H9 (cell line): Measurements from ENCODE around the gene SLCO3A1. TPM values are rescaled to one million over a fixed set of nuclear protein-coding genes. Genes with fewer than 3 reads are reported as not detected.
A peak's percentile ranks its signal among the peaks of the same experiment; 100 is the strongest.

Experiments used
- DNase-seq: peaks from one replicate; pipeline ENCODE4 v3.0.0-alpha.2; 2017
- H2AFZ ChIP-seq: one replicate; pipeline ENCODE4 v1.6.1; 2013; ENCODE audit warnings: mild to moderate bottlenecking, low read length, control low read depth, moderate library complexity
- H2AK5ac ChIP-seq: 2 replicates; pipeline ENCODE4 v1.6.1; 2013; ENCODE audit warnings: low read length, control low read depth, mixed read lengths; ENCODE audit not compliant: insufficient read length
- H2BK120ac ChIP-seq: one replicate; pipeline ENCODE4 v1.6.1; 2013; ENCODE audit warnings: low read depth, mild to moderate bottlenecking, low read length, control low read depth, inconsistent platforms; ENCODE audit not compliant: poor library complexity, severe bottlenecking
- H2BK12ac ChIP-seq: 2 replicates; pipeline ENCODE4 v1.6.1; 2013; ENCODE audit warnings: low read length, control low read depth, mixed read lengths, low read depth; ENCODE audit not compliant: insufficient read length
- H2BK15ac ChIP-seq: 2 replicates; pipeline ENCODE4 v1.6.1; 2013; ENCODE audit warnings: low read depth, low read length, control low read depth
- H2BK20ac ChIP-seq: one replicate; pipeline ENCODE4 v1.6.1; 2013; ENCODE audit warnings: low read depth, mild to moderate bottlenecking, low read length, control low read depth, inconsistent platforms; ENCODE audit not compliant: poor library complexity, severe bottlenecking
- H2BK5ac ChIP-seq: 2 replicates; pipeline ENCODE4 v1.6.1; 2013; ENCODE audit warnings: low read length, control low read depth, mixed read lengths; ENCODE audit not compliant: insufficient read length
- H3K14ac ChIP-seq: 2 replicates; pipeline ENCODE4 v1.6.1; 2013; ENCODE audit warnings: low read length, control low read depth; ENCODE audit not compliant: insufficient read depth
- H3K18ac ChIP-seq: 2 replicates; pipeline ENCODE4 v1.6.1; 2013; ENCODE audit warnings: low read depth, mild to moderate bottlenecking, mixed read lengths, low read length, control low read depth; ENCODE audit not compliant: insufficient read length
- H3K23ac ChIP-seq: 2 replicates; pipeline ENCODE4 v1.6.1; 2013; ENCODE audit warnings: low read length, control low read depth, mixed read lengths, low read depth; ENCODE audit not compliant: insufficient read length
- H3K23me2 ChIP-seq: 2 replicates; pipeline ENCODE4 v1.6.1; 2013; ENCODE audit warnings: low read depth, mild to moderate bottlenecking, mixed read lengths, low read length, control low read depth; ENCODE audit not compliant: insufficient read length, poor library complexity, severe bottlenecking
- H3K27ac ChIP-seq: 2 replicates; pipeline ENCODE4 v1.5.1; 2013; ENCODE audit warnings: low read length, control low read depth, mixed read lengths, low read depth; ENCODE audit not compliant: insufficient read length
- H3K27me3 ChIP-seq: 2 replicates; pipeline ENCODE4 v1.6.1; 2013; ENCODE audit warnings: low read length, control low read depth, inconsistent platforms; ENCODE audit not compliant: insufficient read depth
- H3K4ac ChIP-seq: 2 replicates; pipeline ENCODE4 v1.6.1; 2013; ENCODE audit warnings: low read depth, mild to moderate bottlenecking, control low read depth, inconsistent platforms, low read length, moderate library complexity
- H3K4me1 ChIP-seq: 2 replicates; pipeline ENCODE4 v1.6.1; 2013; ENCODE audit warnings: low read length, control low read depth, inconsistent platforms; ENCODE audit not compliant: insufficient read depth
- H3K4me2 ChIP-seq: 2 replicates; pipeline ENCODE4 v1.6.1; 2013; ENCODE audit warnings: low read length, control low read depth, mixed read lengths; ENCODE audit not compliant: insufficient read length, insufficient read depth
- H3K56ac ChIP-seq: 2 replicates; pipeline ENCODE4 v1.6.1; 2013; ENCODE audit warnings: low read depth, mild to moderate bottlenecking, mixed read lengths, low read length, control low read depth; ENCODE audit not compliant: insufficient read length
- H3K79me1 ChIP-seq: 2 replicates; pipeline ENCODE4 v1.6.1; 2013; ENCODE audit warnings: low read depth, mild to moderate bottlenecking, moderate library complexity, low read length, control low read depth, inconsistent platforms; ENCODE audit not compliant: insufficient read depth, poor library complexity, severe bottlenecking
- H3K79me2 ChIP-seq: 2 replicates; pipeline ENCODE4 v1.6.1; 2013; ENCODE audit warnings: low read length, control low read depth, inconsistent platforms; ENCODE audit not compliant: insufficient read depth
- H3K9ac ChIP-seq: 2 replicates; pipeline ENCODE4 v1.6.1; 2013; ENCODE audit warnings: low read length, control low read depth, mixed read lengths; ENCODE audit not compliant: insufficient read length; ENCODE audit errors: extremely low read depth
- H3K9me3 ChIP-seq: one replicate; pipeline ENCODE4 v1.6.1; 2013; ENCODE audit warnings: low read depth, low read length, inconsistent platforms; ENCODE audit not compliant: control insufficient read depth
- H3T11ph ChIP-seq: one replicate; pipeline ENCODE4 v1.6.1; 2013; ENCODE audit warnings: mild to moderate bottlenecking, low read length, control low read depth, inconsistent platforms
- H4K20me1 ChIP-seq: one replicate; pipeline ENCODE4 v1.6.1; 2013; ENCODE audit not compliant: control insufficient read depth, insufficient read length, insufficient read depth
- H4K5ac ChIP-seq: 2 replicates; pipeline ENCODE4 v1.6.1; 2013; ENCODE audit warnings: low read depth, mild to moderate bottlenecking, mixed read lengths, low read length, control low read depth; ENCODE audit not compliant: insufficient read length
- H4K8ac ChIP-seq: replicated peaks from 2 replicates; pipeline ENCODE4 v1.6.1; 2013; ENCODE audit warnings: low read length, control low read depth, mixed read lengths, low read depth; ENCODE audit not compliant: insufficient read length
- H4K91ac ChIP-seq: 2 replicates; pipeline ENCODE4 v1.6.1; 2013; ENCODE audit warnings: low read depth, mild to moderate bottlenecking, moderate library complexity, mixed read lengths, low read length, control low read depth; ENCODE audit not compliant: insufficient read length
- H3K27ac Mint-ChIP-seq, 3 experiments: 2 replicates in 2 of 3; 3 replicates in 1 of 3; pipeline ENCODE4 v1.8.0; 2020 to 2021; ENCODE audit warnings: mixed read lengths in 3 of 3, mild to moderate bottlenecking in 1 of 3, moderate library complexity in 1 of 3
- H3K27me3 Mint-ChIP-seq: 2 replicates; pipeline ENCODE4 v1.8.0; 2021; ENCODE audit warnings: low read depth, mild to moderate bottlenecking, moderate library complexity, mixed read lengths
- H3K36me3 Mint-ChIP-seq, 3 experiments: 2 replicates in 2 of 3; 3 replicates in 1 of 3; pipeline ENCODE4 v1.8.0; 2020 to 2021; ENCODE audit warnings: low read depth in 3 of 3, mixed read lengths in 3 of 3; ENCODE audit not compliant: insufficient read depth in 1 of 3
- H3K4me1 Mint-ChIP-seq, 2 experiments: 2 replicates each; pipeline ENCODE4 v1.8.0; 2020; ENCODE audit warnings: mixed read lengths in 2 of 2
- H3K4me3 Mint-ChIP-seq, 2 experiments: 2 replicates in 1 of 2; 3 replicates in 1 of 2; pipeline ENCODE4 v1.8.0; 2020 to 2021; ENCODE audit warnings: mild to moderate bottlenecking in 2 of 2, mixed read lengths in 2 of 2, moderate library complexity in 1 of 2
- H3K9me3 Mint-ChIP-seq, 2 experiments: 2 replicates in 1 of 2; 3 replicates in 1 of 2; pipeline ENCODE4 v1.8.0; 2020; ENCODE audit warnings: mild to moderate bottlenecking in 2 of 2, mixed read lengths in 2 of 2, moderate library complexity in 1 of 2
- CTCF ChIP-seq: fragments of 200-600 bp; sonication (generic); conservative IDR thresholded peaks from 3 replicates; pipeline ENCODE4 v1.8.0; 2021; ENCODE audit warnings: antibody characterized with exemption, mild to moderate bottlenecking
- WGBS: extraction: QIAGEN DNeasy Blood & Tissue Kit; methylation state at CpG from one replicate; pipeline ENCODE4 v1.1.7; 2013; ENCODE audit warnings: missing lambda C conversion rate, low lambda C conversion rate, mixed read lengths; ENCODE audit not compliant: insufficient read length; ENCODE audit errors: extremely low coverage; 5-methylcytosine and 5-hydroxymethylcytosine counted together
- total RNA-seq: library from RNA; stranded (reverse); gene quantifications from 2 replicates; pipeline ENCODE4 v1.2.1, GENCODE V29; 2021

The SLCO3A1 gene
- total RNA-seq, 1 experiment from 2014 or later = 9.4 TPM

DNA sequence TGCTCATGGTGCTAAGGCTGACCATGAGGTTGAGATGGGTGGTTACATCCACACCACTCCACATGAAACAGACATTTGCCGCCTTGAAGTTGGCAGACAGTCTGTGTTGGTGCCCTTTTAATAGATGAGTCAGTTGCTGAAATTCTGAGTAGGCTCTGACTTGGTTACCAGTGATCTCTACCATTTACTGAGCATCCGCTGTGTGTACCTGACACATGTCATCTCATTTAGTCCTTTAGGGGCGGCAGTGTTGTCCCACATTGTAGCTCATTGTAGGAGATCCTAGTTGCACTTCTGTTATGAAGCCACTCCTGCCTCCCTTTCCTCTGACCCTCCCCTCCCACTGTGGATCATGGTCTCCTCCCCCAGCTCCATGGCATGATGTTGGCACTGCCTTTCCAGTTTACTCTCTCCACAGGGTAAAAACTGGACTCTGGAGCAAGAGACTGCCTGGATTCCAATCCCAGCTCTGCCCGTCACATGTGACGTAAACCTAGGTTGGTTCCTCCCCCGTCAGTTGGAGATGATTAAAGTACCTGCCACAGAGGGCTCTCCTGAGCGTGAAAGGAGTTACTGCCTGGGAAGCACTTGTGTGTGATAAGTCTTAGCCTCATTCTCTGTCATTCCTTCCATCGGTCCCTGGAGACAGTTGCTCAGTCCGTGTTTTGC is 21.6 kb downstream of the SLCO3A1 start:
- peaks cover 2% of the 10 kb centered on the region; the same call in 1 of the 2 replicates for H3K79me2 ChIP-seq
- no peak overlapping the region for H3K27ac ChIP-seq
- no peak for DNase-seq
- H2BK12ac ChIP-seq = no peak overlapping the region
- no peak overlapping the region for H4K91ac ChIP-seq
- H3K14ac ChIP-seq = no peak overlapping the region
- no peaks in the 10 kb centered on the region for H3K9me3 ChIP-seq
- no peak overlapping the region for H2BK5ac ChIP-seq
- H3K79me1 ChIP-seq = no peaks in the 10 kb centered on the region
- 0 out of 3 replicates have a peak, but pooled peaks have one; percentile 15 for TF ChIP-seq CTCF
- H4K8ac ChIP-seq = no peak overlapping the region
- Mint-ChIP-seq H3K9me3 (peaks cover 0 to 5% of the 10 kb centered on the region in 2 experiments; a peak in 3 of 5 replicates), H3K4me3 (no peak overlapping the region), H3K27ac (peak overlapping the region in 1 of 3 experiments; percentile 74; a peak in 1 of 7 replicates), H3K27me3 (no peaks in the 10 kb centered on the region), H3K4me1 (peaks cover 5 to 9% of the 10 kb centered on the region in 2 experiments), H3K36me3 (peaks cover 0 to 11% (median 0%) of the 10 kb centered on the region in 3 experiments; a peak in 3 of 7 replicates)
- no peak overlapping the region for H3K9ac ChIP-seq
- H3T11ph ChIP-seq = no peak overlapping the region
- WGBS = no CpG with 5 or more reads among the region's 9 CpGs
- no peak overlapping the region for H3K56ac ChIP-seq
- H3K4ac ChIP-seq = no peak overlapping the region
- peaks cover 2% of the 10 kb centered on the region; the same call in 1 of the 2 replicates for H3K4me1 ChIP-seq
- H2AK5ac ChIP-seq = no peak overlapping the region
- no peak overlapping the region for H2BK120ac ChIP-seq
- no peak overlapping the region for H2BK20ac ChIP-seq
- no peak overlapping the region for H4K5ac ChIP-seq
- no peak overlapping the region for H3K18ac ChIP-seq
- H4K20me1 ChIP-seq = no peaks in the 10 kb centered on the region
- no peak overlapping the region for H2AFZ ChIP-seq
- H3K23me2 ChIP-seq = no peaks in the 10 kb centered on the region
- H3K27me3 ChIP-seq = no peaks in the 10 kb centered on the region
- H3K23ac ChIP-seq = no peak overlapping the region
- H2BK15ac ChIP-seq = no peak overlapping the region
- H3K4me2 ChIP-seq = no peak overlapping the region
